ENCODE data around the gene RBBP8NL.

The RBBP8NL gene

DNA sequence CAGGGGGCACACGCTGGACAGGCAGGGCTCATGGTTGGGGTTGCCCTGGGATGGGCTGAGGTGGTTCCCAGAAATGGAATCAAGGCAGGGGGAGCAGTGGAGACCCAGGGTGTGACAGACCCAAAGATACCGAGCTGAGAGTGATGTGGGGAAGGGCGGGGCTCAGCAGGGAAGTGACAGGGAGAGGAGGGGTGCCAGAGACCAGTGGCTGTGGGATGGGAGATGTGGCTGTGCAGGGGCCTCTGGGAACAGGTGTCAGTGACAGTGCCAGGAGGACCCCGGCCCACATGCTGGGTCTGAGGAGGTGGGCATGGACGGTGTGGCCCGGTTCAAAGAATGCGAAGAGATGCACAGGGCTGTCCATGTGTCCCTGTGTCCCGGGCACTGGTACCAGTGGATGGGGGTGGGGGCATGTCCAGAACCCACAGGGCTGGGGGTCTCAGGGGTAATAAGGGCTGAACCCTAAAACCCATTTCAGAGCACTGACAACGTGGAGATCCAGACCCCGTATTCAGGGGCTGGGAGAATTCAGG lies 21.3 kb downstream of the RBBP8NL start:
- no peak for DNase-seq

- DNase-seq: no peak
Measured at GRCh38 chr20:62405108-62405980, 22.0 kb downstream of the RBBP8NL start.

GRCh38 chr20:62404761-62405107 lies 22.6 kb downstream of the RBBP8NL start:
- no peak for DNase-seq

GRCh38 chr20:62404112-62404665 lies 23.1 kb downstream of the RBBP8NL start:
- DNase-seq: no peak

DNA sequence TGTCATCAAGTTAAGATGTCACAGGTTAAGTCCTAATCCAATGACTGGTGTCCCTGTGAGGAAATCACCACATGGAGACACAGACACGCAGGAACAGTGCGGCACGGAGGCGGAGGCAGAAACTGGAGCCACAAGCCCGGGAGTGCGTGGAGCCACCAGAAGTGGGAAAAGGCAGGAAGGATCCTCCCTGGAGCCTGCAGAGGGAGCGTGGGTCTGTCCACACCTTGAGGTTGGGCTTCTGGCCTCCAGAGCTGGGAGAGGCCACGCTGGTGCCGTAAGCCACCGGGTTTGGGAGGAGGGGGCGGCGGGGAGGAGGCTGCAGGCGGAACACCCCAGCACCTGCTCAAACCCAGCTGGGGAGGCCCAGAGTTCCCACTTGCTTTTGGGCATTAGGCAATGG lies 24.0 kb downstream of the RBBP8NL start:
- no peak for DNase-seq

GRCh38 chr20:62402456-62403150 lies 24.7 kb downstream of the RBBP8NL start:
- DNase-seq: no peak

DNA sequence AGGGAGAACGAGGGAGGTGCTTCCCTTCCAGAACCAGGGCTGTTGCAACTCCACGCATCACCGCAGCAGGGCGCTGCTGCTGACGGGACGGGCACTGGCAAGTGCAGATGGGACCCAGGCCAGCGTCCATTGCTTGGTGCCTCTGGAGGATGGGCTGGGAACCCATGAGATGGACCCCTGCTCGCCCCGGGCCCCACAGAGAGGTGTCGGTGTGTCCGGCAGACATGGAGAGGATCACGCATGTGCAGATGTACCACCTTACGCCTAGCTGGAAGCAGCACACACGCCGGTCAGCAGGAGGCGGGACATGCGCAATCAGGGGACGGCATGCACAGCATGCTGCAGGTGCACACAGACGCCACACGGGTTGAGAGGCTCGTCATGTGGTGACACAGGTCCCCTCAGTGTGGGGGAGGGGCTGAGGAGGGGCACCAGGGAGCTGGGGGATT lies 26.0 kb downstream of the RBBP8NL start:
- DNase-seq: no peak

GRCh38 chr20:62400541-62400940 lies 26.8 kb downstream of the RBBP8NL start:
- DNase-seq: no peak

DNA sequence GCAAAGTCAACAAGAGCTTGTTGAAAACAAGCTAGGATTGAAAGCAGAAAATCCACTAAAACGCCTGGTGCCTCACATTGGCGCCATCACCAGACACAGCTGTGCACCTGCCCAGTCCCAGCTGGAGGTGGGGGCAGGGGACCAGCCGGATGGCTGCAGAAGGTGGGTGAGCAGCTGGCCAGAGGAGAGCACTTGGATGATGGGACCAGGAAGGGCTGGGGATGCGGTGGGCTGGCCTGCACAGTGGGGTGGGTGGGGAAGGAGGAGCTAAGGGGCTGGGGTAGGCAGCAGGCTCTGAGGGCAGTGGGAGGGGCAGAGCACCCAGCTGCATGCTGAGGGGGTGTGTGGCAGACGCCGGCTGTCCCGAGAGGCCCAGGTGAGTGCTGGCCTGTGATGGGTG lies 27.3 kb downstream of the RBBP8NL start:
- DNase-seq: no peak

DNA sequence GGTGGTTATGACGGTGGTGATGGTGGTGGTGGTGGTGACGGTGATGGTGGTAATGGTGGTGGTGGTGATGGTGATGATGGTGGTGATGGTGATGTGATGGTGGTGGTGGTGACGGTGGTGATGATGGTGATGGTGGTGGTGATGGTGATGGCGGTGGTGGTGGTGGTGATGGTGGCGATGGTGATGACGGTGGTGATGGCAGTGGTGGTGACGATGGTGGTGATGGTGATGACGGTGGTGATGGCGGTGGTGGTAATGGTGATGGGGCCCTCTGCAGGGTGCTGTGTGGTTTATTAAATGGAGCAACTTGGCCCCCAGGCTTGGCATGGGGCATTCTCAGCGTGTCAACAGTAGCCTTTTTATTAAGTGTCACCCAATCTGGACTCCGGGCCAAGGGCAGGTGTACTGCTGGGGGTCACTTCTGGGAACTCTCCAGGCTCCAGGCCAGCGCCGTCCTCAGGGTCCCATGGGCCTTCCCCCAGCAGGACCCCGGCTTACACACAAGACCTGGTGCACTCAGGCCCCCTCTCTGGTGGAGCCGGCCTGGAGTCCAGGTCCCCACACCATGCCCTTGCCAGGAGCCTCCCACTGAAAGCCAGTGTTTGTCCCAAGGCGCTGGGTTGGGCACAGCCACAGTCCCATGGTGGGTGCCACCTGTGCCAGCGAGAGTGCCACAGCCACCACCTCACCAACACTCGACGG lies 29.1 kb downstream of the RBBP8NL start:
- no peak for DNase-seq

DNA sequence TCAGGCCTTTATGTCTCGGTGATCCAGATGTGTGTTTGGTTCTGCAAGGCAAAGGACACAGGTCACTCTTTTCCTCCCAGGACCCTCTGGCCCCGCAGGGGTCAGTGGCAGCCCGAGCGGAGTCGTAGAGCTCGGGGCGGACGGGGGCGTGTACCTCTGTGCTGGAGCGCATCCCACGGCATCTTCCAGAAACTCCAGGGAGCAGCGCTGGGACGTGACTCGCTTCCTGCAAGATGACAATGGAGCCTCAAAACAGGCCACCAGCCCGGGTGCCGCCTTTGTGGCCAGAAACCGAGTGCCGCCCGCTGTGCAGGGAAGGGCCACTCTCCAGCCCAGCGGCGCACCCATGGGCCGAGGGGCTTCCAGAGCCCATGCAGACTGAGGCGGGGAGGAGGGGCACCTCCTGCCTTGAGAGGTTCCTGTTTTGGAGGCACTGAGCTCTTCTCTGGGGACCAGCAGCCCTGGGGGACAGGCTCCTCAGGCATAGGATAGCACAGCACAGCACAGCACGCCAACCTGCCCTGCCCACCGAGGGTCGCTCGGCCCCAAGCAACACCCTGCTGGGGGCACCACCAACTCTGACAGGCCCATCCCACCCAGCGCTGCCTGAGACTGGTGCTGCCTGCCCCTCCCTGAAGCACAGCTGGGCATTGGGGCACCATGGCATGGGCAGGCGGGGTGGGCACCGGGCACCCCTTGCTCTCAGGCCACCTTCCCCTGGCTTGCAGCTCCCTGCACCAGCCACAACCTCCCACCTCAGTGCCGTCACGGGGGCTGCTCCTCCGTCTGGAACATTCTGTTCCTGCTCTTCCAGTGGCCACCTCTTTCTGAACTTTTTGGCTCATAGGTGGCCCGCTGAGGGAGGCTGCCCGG lies 30.7 kb downstream of the RBBP8NL start:
- no peak for DNase-seq

DNA sequence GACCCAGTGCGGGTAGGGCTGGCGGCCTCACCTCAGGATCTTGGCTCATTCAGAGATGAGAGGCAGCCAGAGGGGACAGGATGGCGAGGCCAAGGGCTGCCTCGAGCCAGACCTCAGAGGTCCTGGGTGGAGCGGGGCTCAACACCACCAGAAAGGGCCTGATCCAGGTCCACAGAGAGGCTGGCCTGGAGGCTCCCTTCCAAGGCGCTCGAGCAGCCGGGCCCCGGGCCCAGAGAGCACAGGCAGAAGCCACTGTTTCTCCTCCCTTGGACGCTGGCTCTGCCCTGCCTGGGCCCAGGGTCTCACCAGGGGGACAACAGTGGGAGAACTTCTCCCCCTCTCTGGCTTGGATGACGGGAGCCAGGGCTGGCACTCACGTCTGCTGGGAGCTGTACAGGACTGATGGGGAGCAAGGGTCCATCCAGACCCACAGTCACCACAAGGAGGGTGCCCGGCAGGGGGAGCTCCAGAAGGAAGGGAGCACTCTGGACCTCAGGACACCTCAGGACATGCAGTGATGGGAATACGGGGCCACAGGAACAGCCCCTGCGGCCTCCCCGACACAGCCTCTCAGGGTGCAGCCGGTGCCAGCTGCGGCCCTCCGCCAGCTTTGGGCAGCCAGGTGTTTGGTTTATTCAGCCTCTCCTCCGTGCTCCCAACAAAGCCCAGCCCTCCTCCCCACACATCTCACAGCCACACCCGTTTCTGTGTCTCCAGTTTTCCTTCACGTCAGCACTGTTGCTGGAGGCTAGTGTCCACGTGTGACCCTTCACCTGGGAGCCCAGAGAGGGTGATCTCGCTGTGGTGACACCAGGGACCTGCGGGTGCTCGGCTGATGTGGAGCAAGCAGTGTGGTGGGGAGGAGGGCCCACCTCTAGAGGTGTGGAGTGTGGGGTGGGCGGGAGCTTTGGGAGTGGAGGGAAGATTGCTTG lies 31.8 kb downstream of the RBBP8NL start:
- DNase-seq: no peak

- DNase-seq: no peak
Measured at GRCh38 chr20:62394248-62395245, 32.8 kb downstream of the RBBP8NL start.

GRCh38 chr20:62393830-62394229 lies 33.5 kb downstream of the RBBP8NL start:
- DNase-seq: no peak

DNA sequence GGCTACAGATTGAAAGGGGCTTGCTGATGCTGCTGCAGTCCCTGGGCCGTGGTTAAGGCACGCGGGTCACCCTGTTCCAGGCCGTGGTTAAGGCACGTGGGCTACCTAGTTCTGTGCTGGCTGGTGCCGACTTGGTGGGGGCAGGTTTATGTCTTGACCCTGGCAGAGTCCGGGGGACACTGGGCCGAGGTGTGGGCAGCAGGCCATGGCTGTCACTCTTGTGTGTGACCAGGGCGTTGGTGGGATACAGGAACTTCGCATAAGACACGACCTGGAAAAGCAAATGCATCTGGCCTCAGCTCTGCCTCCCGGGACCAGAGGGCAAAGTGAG lies 34.0 kb downstream of the RBBP8NL start:
- no peak for DNase-seq

DNA sequence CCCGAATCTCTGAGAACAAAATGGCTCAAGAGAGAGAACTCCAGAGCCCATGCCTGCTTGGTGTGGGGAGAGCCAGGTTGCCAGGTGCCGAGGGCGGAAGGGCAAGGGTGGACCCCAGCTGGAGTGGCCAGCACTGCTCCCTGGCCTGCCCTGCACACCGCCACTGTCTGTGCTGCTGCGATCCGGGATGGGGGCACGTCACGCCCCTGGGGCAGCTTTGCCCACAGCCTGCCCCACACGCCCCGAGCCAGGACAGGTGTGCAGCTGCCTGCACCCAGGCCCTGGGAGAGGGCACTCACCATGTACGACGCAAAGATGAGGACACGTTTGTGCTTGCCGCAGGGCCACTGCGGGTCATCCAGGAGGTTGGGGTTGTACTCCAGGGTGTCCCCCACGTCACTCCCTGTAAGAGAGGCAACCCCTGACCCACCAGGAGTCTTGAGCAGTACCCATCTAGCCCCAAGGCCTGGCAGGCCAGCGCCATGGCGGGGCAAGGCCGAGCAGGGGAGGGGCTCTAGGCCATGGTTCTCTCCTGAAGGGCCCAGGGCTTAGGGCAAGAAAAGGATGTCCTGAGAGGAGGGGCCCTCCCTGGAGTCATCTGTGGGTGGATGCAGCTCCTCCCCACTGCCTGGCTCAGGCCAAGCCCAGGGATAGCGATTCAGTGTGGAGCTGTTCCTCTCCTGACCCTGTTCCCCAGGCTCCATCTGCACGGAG lies 34.6 kb downstream of the RBBP8NL start:
- DNase-seq: no peak

DNA sequence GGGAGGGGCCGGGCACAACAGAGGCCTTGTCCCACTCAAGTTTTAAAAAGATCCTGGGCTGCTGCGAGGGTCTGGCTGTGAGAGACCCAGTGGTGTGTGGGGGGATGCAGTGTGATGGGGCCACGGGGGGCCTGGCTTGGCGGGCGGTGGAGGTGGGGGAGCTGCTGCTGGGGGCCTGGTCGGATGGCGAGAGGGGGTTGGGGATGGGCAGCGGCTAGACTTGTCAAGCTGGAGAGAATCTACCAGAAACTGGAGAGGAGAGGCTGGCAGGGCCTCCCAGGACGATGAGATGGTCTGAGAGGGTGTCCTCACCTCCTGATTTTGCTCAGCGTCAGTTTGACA lies 35.3 kb downstream of the RBBP8NL start:
- no peak for DNase-seq

GRCh38 chr20:62391165-62392076 lies 35.9 kb downstream of the RBBP8NL start:
- no peak for DNase-seq
